CD4-positive, alpha-beta T cell treated with Interleukin-4 for 4 hours (primary cell): ENCODE data around the gene PPFIA2.

Source experiments
- DNase-seq: peaks from one replicate; pipeline ENCODE4 v3.0.0-alpha.2; 2020

PPFIA2 gene

DNA sequence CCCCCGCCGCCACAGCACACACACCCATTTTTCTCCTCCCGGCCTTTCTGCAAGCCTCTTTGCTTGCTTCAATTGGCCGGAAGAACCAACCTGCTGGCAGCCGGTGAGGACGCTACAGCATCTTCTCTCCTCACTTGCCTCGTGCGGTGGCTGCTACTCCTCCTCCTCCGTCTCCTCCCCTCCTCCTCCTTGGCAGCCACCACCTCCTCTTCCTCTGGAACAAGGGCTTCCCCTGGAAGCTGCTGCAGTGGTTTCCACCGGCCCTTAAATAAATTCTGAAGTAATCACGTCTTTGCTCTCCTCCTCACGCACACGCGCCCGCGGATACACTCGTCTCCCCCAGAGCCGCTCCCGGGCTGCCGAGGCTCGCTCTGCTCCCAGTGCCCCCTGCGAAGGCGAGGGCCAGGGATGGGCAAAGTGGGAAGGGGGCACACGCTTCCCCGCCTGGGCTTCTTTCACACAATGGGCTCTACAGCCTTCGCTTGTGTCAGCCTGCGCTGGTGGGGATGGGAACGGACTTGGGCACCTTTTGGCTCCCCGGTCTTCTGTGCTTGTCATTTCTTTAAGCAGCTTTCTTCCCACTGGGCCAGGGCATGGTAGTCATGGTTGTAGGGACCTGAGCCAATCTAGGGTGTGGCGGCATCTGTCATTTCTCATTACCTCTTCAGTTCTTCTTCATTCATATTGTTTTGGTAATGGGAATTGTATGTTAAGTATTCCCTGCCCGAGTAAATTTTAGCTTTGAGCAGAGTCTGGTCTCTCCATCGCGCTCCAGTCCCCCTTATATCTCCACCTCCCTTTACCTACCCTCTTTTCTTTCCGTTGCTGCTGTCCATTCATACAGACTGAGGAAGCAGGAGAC lies at the start of gene PPFIA2:
Gene PPFIA2 (minus strand): TSS at position 161 of the 862 bp plus-strand sequence.
- no peak for DNase-seq

DNA sequence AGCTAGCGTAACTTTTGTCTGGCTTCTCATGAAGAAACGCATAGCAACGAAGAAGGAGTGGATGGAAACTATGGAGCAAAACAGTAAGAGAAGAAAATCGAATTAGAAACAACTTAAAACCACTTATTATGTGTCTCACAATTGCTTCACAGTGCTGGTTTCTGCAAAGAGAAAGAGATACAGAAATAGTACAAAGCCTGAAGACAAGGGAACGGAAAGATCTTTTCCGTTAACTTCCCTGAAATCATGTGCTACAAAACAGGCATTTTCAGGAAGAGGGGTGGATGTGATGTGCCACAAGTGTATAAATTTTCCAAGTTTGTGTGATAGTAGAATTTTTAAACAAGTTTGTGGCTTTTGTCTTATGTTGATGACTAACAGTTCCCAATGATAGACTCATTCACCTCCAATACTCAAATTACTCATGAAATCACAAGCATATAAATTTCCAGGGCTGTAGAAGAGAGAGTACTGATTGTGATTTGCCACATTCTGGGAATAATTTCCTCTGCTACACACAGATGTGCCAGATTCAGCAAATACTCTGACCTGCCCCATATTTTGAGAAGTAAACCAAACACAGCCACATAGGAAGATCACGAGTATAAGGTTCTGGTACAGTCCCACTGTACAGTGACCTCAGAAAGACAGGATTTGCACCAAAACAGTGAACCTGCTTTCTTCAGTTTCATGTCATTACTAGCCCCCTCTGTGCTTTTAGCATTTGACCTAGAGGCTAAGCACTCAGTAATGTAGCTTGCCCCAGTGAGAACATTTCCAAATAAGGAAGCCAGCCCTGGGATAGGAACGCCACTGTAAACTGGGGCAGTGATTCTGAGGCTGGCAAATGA lies 41.4 kb upstream of the PPFIA2 start:
- no peak for DNase-seq

DNA sequence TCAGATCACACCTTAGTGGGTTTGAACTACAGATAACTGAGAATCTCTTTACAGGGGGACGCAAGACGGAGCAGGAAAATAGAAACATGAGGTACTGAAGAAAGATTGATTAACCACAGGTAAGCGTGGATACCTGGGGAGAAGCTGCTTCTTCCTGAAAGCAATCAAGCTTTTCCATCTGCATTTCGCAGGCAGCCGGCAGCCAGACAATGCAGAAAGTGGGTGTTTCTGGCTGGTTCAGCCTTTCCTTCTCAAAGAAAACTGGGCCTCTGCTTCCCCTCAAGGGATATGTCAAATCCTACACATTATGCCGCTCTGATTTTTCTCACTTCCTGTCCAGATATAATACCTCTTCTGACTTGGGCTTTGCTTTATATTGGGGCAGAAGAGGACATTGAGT lies 39.1 kb upstream of the PPFIA2 start:
- no peak for DNase-seq

DNA sequence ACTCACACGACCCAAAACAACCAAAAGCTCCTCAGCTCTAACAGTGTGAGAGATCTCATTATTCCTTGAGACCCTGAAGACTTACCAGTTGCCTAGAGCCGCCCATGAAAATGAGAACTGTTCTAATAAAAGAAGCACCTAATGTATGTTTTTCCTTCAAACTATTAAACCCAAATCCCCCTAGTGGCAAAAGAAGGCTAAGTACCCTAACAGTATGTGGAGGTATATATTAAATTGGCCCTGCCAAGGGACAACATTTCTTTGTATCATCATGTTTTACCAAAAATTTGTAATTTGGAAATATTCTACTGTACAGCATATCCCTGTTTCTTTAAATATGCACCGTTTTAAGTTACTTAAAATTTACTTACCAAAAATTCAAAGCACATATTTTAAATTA lies 38.0 kb upstream of the PPFIA2 start:
- no peak for DNase-seq

DNA sequence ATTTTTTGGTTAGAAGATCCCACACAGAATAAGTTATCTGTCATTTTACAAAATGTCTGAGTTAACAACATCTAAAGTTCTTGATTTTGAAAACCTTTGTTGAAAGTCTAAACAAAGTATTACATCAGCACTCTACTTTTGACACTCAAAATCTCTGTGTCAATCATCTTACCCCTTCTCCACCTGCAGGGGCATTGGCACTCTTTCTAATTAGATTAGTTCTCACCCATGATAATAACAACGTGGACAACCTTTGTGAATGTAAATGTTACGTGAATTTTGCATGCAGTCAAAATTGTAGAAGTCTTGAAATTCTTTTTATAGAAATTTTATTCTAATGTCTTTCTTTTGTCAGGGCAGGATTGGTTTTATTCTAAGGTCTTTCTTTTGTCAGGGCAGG lies 33.5 kb upstream of the PPFIA2 start:
- DNase-seq, result no peak

DNA sequence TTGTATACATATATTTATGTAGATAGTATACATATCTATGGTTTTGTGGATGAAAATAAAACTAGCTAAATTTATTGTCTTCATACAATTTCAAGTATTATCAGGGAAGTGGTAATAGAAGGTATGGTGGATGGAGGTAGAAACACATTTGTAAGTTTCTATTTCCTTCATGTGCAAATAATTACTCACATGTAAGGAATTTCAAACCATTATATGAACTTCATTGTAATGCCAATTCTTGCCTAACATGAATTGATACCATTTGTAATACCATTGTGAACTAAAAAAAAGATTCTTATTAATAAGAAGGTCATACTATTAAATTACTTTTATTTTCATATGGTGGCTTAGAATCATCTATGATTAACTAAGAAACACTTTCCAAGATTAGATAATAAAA lies 20.1 kb upstream of the PPFIA2 start:
- no peak for DNase-seq

DNA sequence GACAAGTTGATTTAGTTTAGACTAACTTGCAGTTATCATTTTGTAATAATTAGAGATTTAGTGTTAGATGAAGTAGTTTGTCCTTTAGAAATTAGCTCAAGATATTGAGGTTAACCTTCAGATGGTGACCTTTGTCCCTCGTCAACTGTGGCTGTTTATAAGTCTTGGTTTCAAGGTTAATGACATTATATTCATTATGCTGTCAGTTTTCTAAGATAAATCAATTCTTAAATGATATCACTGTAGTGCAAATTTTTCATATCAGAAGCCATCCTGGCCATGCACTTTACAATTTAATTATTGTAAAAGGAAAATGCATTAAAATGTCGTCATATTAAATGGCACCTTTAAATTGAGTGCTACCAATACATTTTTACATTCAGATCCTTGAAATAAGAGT lies 19.6 kb upstream of the PPFIA2 start:
- no peak for DNase-seq

DNA sequence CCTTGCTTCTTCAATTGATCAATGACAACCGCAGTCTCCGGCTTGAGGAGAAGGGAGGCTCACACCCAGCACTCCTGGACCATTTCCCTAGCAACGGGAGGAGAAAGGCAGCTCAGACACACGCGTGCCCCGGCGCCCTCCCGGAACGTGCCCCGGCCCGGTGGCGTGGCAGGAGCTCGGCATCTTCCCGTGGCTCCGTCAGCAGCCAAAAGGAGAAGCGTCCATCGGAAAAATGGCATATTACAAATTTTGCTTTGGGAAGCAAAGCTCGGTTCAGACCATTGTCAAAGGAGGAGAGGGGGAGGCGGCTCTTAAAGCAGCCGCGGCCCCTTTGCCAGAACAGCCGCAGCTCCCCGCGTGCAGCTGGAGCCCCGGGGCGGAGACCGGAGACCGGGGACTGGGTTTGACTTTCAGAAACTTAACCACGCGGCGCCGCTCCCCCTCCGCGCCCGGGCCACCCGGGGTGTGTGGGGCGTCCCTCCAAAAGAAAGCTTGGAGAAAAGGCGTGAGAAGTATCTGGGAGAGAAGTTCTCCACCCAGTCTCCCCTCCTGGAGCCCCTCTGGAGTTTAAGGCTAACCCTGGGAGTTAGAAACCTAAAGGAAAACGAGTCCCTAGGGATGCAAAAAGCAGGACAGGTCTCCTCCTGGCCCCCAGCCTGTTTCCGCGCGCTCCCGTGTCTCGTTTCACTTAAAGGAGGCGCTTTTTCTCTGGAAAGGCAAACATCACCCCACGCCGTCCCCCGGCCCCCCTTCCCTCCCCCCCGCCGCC lies 545 bp downstream of the PPFIA2 start:
- no peak for DNase-seq

DNA sequence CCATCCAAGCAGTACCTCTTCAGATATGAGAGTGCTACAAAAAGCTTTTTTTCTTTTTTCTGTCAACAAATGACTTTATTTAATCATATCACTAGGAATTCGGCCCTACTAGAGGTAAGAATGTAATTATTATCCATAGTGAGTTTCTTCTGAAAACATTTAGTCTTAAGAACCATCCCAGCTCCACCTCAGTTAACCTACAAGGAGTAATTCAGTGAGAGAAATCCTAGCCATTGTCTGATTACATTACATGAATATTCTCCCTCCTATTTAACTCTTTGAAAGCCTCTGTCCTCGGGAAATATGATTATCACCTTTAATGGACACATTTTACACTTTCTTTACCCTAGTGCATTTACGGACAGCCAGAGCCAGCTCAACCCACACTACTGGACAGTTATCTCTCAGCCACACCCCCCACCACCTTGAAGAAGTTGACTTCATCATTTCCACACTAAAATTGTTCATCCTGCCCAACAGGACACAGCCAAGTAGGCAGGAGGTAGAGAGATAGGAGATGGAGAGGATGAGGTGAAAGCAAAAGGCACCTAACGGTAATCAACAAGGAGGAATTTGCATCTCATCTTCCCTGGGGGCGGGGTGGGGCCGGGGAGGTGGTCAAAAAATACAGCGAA lies 1.3 kb downstream of the PPFIA2 start:
- DNase-seq, result no peak

DNA sequence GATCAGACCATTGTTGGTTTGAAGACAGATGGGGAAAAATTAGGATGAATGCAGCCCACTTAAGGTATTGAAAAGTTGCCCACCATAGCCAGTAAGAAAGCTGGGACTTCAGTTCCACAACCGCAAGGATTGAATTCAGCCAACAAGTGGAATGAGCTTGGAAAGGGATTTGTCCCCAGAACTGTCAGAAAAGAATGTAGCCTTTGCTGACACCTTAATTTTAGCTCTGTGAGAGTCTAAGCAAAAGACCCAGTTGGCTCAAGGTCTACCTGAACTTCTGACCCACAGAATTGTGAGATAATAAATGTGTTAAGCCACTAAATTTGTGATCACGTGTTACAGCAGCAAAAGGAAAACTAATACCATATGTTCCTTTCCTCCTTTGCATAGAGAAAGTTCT lies 29.4 kb downstream of the PPFIA2 start:
- no peak for DNase-seq

DNA sequence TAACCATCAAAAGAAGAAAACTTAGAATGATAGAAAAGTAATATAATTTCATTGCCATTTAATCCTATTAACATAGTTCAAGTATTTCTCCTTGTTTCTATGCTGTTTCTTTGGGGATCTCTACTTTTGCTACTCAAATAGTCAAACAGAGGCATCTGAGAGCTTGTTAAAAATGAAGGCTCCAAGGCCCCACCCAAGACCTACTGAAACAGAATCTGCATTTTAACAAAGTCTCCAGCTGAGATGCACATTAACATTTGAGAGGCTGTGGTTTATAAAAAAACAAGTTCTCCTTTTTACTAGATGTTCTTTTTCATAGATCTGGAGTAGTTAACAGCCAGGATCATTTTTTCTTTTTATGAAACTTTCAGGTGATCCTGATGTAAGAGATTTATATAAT lies 31.8 kb downstream of the PPFIA2 start:
- DNase-seq, result no peak

DNA sequence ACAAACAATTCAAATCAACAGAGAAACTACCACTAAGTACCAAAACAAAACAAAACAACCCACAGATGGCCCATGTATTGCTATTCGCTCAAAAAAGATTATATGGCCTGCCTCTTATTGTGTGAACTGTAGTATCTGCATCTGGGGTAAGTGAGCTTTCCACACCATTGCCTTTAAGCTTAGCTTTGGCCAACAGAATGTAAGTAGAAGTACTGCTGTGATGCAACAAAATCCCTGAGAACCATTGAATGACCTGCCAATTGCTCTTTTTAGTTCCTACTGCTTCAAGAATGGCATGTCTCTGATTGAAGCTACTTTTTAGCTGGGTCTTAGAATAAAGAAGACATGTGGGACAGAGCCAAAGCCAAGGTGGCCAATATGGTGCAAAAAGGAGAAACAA lies 32.5 kb downstream of the PPFIA2 start:
- no peak for DNase-seq

DNA sequence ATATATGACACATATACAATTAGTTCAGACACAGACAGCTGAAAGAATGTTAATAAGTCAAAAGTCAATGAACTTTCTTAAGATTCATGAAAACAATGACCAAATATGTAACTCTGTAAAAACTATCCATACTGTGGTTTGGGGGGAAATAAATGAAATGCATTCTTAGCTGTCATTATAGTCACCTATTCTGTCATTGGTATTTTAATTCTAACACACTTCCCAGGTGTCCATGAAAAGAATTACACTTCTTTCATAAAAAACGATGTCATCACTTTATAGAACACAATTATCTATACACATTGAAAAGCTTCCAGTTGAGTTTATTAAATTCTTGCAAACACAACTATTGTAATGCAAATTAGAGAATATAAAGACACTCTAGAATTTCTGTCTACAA lies 35.8 kb downstream of the PPFIA2 start:
- DNase-seq, result no peak

DNA sequence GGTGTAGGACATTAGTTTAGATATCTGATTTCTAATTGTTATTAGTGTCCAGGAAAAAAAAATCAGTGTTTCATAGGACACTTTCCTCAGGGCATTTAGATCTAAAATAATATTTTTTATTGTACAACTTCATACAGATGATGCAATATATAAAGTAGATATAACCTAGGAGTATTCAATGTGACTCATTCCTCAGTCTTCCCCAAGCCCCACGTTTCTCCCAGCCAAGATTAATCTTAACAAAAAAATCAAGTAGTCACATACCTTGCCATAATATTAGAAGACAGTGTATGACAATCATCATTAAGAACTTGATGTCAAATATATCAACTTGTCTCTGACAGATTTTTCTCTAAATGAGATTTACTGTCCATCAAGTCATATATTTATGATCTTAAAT lies 37.1 kb downstream of the PPFIA2 start:
- DNase-seq, result no peak

DNA sequence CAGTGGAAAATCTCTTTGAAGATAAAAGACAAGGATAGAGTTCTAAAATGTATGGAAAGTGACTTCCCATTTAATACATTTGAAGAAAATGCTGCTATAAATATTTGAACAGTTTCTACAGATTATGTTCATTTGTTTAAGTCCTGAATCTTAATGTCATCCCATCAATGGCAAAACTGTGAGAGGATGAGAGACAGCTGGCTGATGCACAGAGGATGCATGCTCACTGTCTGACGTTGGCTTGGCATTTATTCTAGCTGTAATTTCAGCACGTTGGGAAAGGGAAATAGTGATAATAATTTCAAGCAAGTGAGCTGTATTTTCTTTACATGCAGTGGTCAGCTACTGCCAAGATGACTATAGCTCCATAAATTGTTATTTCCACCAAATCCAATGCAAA lies 40.5 kb downstream of the PPFIA2 start:
- DNase-seq, result no peak

DNA sequence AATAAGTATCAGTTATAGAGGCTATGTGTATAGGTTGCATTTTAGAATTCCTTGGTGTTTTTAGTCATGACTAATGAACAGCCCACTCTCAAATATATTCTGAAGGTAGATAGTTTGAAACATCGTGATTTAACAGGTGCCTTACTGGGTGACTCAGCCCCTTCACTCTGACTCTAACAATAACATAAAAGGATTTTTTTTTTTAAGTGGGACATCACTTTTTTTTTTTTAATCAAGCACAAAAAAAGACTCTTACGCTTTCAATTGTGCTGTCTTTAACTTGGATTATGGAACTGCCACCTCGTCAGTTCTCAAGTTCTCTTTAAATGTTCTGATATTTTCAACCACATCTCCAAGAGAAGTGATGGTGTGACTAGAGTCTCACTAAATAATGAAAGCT lies 46.6 kb downstream of the PPFIA2 start:
- DNase-seq, result no peak

DNA sequence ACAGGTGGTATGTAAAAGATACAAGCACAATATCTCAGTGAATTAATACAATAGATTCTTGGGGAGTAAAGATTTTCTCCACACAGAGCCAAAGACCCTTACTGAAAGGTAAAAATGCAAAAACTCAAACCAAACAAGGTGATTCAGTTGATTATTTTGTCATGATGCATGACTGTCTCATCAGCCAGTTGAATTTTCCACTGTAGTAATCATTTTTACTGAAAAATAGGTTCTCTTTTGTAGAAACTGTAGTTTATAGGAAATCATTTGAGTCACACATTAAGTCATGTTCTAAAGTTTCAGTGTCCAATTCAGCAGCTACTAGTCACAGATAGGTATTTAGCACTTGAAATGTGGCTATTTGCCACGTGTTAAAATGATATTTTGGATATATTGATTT lies 53.6 kb downstream of the PPFIA2 start:
- DNase-seq, result no peak

DNA sequence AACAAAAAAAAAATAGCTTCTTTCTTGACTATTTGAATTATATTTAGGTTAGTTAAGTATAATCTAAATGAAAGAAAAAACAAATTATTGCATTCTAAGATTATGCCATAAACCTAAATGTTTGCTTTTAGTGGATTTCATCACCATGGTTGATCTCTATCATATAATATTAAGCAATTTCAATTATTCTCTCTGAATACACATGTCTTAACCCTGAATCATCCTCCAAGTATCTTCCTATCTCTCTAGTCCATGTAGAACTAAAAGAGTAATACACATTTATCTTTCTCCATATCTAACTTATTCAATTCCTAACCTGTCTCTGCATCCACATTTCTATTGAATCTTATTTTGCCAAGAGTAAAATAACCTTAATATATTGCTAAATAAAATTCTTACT lies 59.6 kb downstream of the PPFIA2 start:
- DNase-seq, result no peak

DNA sequence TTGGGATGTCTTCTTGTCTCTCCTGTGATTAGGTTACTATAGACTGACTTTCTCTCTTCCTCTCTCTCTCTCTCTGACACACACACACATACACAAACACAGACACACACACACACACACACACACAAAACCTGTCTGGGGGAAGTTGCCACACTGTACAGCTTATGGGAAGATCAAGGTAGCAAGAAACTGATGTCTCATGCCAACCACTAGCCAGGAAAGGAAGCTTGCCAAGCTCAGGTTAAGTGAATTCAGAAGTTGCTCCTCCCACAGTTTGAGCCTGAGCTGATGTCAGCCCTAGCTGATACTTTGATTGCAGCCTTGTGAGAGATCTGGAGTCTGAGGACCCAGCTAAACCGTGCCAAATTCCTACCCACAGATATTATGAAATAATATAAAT lies 67.1 kb downstream of the PPFIA2 start:
- DNase-seq, result no peak

DNA sequence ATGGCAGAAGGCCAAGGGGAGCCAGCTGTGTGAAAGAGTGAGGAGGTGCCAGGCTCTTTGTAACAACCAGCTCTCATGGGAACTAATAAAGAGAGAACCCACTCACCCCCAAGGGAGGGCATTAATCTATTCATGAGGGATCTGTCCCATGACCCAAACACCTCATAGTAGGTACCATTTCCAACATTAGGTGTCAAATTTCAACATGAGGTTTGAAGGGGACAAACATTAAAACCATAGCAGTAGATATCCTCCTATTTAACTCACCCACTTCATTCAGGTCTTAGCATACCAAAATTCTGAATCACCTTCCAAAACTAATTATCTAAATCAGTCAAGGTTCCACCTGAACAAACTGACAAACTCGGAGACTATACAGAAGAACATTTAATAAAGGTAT lies 75.3 kb downstream of the PPFIA2 start:
- DNase-seq, result no peak

DNA sequence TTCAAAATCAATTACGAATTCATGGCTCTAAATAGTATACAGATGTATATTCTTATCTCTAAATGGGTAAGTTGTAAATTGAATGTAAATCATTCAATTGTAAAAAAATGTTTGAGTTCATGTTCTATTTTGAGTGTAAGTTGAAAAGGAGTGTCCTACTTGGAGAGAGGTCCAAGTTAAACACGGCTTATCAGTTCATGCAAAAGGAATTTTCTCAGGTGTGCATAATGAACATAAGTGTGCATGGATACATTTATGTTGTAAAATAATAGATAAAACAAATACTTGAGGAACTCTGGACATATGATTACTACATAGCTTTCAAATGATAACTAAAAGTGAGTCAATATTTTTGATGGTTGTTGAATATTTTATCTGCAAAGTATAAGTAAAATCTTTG lies 79.5 kb downstream of the PPFIA2 start:
- DNase-seq, result no peak

DNA sequence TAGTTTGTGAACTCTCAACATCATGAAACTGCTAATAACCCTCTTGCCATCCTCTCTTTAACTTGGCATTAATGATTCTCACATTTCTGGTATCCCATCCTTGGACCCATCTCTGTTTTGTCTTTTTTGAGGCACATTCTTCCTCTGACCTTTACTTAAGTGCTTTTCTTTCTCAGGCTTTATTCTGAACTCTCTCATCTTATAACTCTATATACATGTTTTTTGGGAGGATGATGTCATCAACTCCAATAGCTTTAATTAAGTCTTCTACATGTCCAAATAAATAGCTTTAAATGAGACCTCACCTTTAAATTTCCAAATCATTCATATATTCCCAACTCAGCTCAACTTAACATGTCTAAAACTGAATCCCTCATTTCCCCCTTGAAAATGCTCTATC lies 88.4 kb downstream of the PPFIA2 start:
- no peak for DNase-seq

DNA sequence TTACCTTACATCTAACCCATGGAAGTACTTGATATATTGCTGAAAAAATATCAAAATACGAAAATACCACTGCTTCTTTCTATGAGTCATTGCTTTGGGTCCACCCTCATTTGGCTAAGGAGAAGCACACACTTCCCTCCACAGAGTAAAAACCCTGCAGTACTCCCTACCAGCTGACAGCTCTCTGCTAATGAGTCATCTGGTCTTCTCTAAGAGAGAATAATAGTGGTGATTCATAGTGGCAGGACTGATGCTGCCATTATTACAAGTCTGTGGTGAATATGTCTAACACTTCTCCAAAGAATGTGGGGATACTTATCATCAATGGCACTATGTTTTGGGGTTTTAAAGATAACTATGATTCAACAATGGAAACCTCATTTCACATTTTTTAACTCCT lies 90.7 kb downstream of the PPFIA2 start:
- no peak for DNase-seq
